KMS-11 (cell line): ENCODE measurements around the gene MAGED4.
"Not testable (repeated sequence)": the region's sequence is repeated elsewhere in the genome, so short reads cannot be mapped to it uniquely, and the experiment has no call there.

Source experiments
- H2AFZ ChIP-seq: fragments of 200-600 bp; sonication (generic); 2 replicates; pipeline ENCODE4 v1.6.1; 2016; ENCODE audit warnings: antibody characterized with exemption, mixed run types, low read depth
- H3K27ac ChIP-seq: fragments of 200-600 bp; sonication (generic); 2 replicates; pipeline ENCODE4 v1.6.1; 2016; ENCODE audit warnings: mild to moderate bottlenecking, mixed run types
- H3K27me3 ChIP-seq: fragments of 200-600 bp; sonication (generic); 2 replicates; pipeline ENCODE4 v1.6.1; 2017; ENCODE audit warnings: mild to moderate bottlenecking, low read depth, mixed run types, moderate library complexity; ENCODE audit not compliant: insufficient read depth
- H3K36me3 ChIP-seq: fragments of 200-600 bp; sonication (generic); 2 replicates; pipeline ENCODE4 v1.6.1; 2017; ENCODE audit warnings: mild to moderate bottlenecking, mixed run types; ENCODE audit not compliant: insufficient read depth
- H3K4me1 ChIP-seq: fragments of 200-600 bp; sonication (generic); 2 replicates; pipeline ENCODE4 v1.6.1; 2016; ENCODE audit warnings: mild to moderate bottlenecking, low read depth, mixed run types; ENCODE audit not compliant: poor library complexity, severe bottlenecking
- H3K4me2 ChIP-seq: fragments of 200-600 bp; sonication (generic); 2 replicates; pipeline ENCODE4 v1.7.0; 2016; ENCODE audit warnings: mild to moderate bottlenecking, mixed run types
- H3K4me3 ChIP-seq: fragments of 200-600 bp; sonication (generic); IDR thresholded peaks from 2 replicates; pipeline ENCODE4 v1.6.1; 2017; ENCODE audit warnings: low read depth, low read length, mixed read lengths; ENCODE audit not compliant: insufficient read depth
- H3K79me2 ChIP-seq: fragments of 200-600 bp; sonication (generic); 2 replicates; pipeline ENCODE4 v1.6.1; 2016; ENCODE audit warnings: low read depth, mixed run types; ENCODE audit not compliant: insufficient read depth
- H3K9ac ChIP-seq: fragments of 200-600 bp; sonication (generic); 2 replicates; pipeline ENCODE4 v1.6.1; 2016; ENCODE audit warnings: mild to moderate bottlenecking, mixed run types
- H4K20me1 ChIP-seq: fragments of 200-600 bp; sonication (generic); 2 replicates; pipeline ENCODE4 v1.6.1; 2016; ENCODE audit warnings: mild to moderate bottlenecking, mixed run types; ENCODE audit not compliant: insufficient read depth
- CTCF ChIP-seq: fragments of 200-600 bp; sonication (generic); conservative IDR thresholded peaks from 2 replicates; pipeline ENCODE4 v1.6.1; 2017; ENCODE audit warnings: low read depth, mild to moderate bottlenecking, antibody characterized with exemption, low read length, moderate library complexity, mixed read lengths

Gene MAGED4

GRCh38 chrX:52166840-52167239, 17.8 kb upstream of the MAGED4 start:
- no peak overlapping the region for H3K4me2 ChIP-seq
- no peaks in the 10 kb centered on the region for H3K79me2 ChIP-seq
- H3K4me3 ChIP-seq, result no peak overlapping the region
- no peak overlapping the region for H2AFZ ChIP-seq
- H4K20me1 ChIP-seq, result no peaks in the 10 kb centered on the region
- H3K4me1 ChIP-seq, result no peaks in the 10 kb centered on the region
- no peaks in the 10 kb centered on the region for H3K36me3 ChIP-seq
- no peak overlapping the region for H3K9ac ChIP-seq
- no peaks in the 10 kb centered on the region for H3K27me3 ChIP-seq
- H3K27ac ChIP-seq, result no peak overlapping the region
- no peak for TF ChIP-seq CTCF

GRCh38 chrX:52171055-52171454, 13.6 kb upstream of the MAGED4 start:
- not testable (repeated sequence) for H3K4me1 ChIP-seq, H2AFZ ChIP-seq, H3K4me3 ChIP-seq, H3K27ac ChIP-seq, H3K27me3 ChIP-seq, H3K9ac ChIP-seq, H3K4me2 ChIP-seq, H3K36me3 ChIP-seq, H3K79me2 ChIP-seq, H4K20me1 ChIP-seq

DNA sequence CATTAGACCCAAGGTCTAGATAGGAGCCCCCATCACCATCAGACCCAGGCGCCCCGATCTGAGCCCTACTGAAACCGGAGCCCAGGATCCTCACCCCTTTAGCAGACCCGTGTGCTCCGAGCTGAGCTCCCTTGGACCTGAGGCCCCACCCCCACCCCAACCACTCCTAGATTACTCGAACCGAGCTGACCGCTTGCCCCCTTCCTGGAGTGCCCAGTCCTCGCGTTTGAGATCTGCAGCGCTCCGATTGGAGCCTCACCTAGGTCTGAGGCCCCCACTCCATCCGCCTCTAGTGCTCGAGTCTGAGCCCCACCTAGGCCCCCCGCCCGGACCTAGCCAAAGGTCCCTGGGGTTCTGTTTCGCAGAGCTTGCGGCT, 378 bp downstream of the MAGED4 start:
- H3K79me2 ChIP-seq, H2AFZ ChIP-seq, H3K9ac ChIP-seq: not testable (repeated sequence)

GRCh38 chrX:52211405-52211804, 26.7 kb downstream of the MAGED4 start:
- not testable (repeated sequence) for H3K9ac ChIP-seq, H3K79me2 ChIP-seq, H3K27me3 ChIP-seq, H4K20me1 ChIP-seq, H3K4me2 ChIP-seq, H2AFZ ChIP-seq, H3K4me1 ChIP-seq, H3K27ac ChIP-seq, H3K4me3 ChIP-seq, H3K36me3 ChIP-seq

More for the DNA sequence above, 378 bp downstream of the MAGED4 start:
- not testable (repeated sequence) for H3K27me3 ChIP-seq, H3K4me2 ChIP-seq, H3K4me1 ChIP-seq, H3K4me3 ChIP-seq, H4K20me1 ChIP-seq, H3K36me3 ChIP-seq, H3K27ac ChIP-seq

- Histone ChIP-seq H3K4me1 (no peaks in the 10 kb centered on the region), H4K20me1 (no peaks in the 10 kb centered on the region), H3K36me3 (no peaks in the 10 kb centered on the region), H3K4me3 (no peak overlapping the region), H2AFZ (no peak overlapping the region), H3K27ac (no peak overlapping the region), H3K27me3 (no peaks in the 10 kb centered on the region), H3K9ac (no peak overlapping the region), H3K79me2 (no peaks in the 10 kb centered on the region), H3K4me2 (no peak overlapping the region)
- no peak for TF ChIP-seq CTCF
Measured at GRCh38 chrX:52213276-52213675, 28.6 kb downstream of the MAGED4 start.

- no peak for TF ChIP-seq CTCF
- H3K27me3 ChIP-seq, result no peaks in the 10 kb centered on the region
- H3K36me3 ChIP-seq, result no peaks in the 10 kb centered on the region
- no peak overlapping the region for H2AFZ ChIP-seq
- H3K9ac ChIP-seq, result no peak overlapping the region
- no peak overlapping the region for H3K27ac ChIP-seq
- no peak overlapping the region for H3K4me2 ChIP-seq
- no peak overlapping the region for H3K4me3 ChIP-seq
- no peaks in the 10 kb centered on the region for H3K4me1 ChIP-seq
- no peaks in the 10 kb centered on the region for H3K79me2 ChIP-seq
- no peaks in the 10 kb centered on the region for H4K20me1 ChIP-seq
Measured at GRCh38 chrX:52216541-52216940, 31.9 kb downstream of the MAGED4 start.
